ENCODE data around the gene RPL13A.

DNA sequence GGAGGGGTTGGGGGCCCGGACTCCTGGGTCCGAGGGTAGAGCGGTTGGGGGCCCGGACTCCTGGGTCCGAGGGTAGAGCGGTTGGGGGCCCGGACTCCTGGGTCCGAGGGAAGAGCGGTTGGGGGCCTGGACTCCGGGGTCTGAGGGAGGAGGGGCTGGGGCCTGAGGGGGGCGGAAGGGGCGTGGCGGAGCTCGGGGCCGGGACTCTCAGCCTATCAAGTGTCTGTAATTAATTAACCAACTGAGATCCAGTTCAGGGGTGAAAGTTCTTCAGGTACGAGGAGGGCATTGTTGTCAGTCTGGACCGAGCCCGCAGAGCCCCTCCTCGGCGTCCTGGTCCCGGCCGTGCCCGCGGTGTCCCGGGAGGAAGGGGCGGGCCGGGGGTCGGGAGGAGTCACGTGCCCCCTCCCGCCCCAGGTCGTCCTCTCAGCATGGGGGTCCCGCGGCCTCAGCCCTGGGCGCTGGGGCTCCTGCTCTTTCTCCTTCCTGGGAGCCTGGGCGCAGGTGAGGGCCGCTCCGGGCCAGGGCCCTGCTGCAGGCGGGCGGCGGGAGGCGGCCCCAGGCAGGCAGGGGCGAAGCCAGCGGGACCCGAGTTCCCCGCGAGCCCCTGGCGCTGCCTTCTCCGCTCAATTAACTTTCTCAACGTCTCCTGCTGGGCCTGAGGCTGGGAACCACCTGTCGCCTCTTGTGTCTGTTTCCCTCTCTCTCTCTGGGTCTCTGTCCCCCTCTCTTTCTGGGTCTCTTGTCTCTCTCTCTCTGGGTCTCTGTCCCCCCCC, 25.8 kb downstream of the RPL13A start:
- TF ChIP-seq POLR2A (IDR thresholded peaks at IDR 0.05) (no peak), CTCF (IDR thresholded peaks at IDR 0.05) (no peak)

All from lower leg skin (tissue), 3 donors.